Left lobe of liver (tissue), 2 donors: Measurements from ENCODE around the gene DCHS1. TPM values are rescaled to one million over a fixed set of nuclear protein-coding genes. Genes with fewer than 3 reads are reported as not detected.

ENCODE experiments used
- ATAC-seq: fragments of 200-7000 bp; cut with Tn5 transposase; one replicate; pipeline ENCODE4 v1.9.1; 2020; ENCODE audit warnings: mild to moderate bottlenecking, moderate library complexity
- DNase-seq: peaks from one replicate; pipeline ENCODE4 v3.0.0-alpha.2; 2020; ENCODE audit warnings: low spot score
- total RNA-seq: library from RNA; stranded (reverse); gene quantifications from one replicate; pipeline ENCODE4 v1.2.1, GENCODE V29; 2021
- donor health status: DM: no; HTN: no; CAD: no; lungs with moderate emphysema.
- donor health status: DM: no; HTN: yes; CAD: no.

DCHS1 gene
- total RNA-seq, 1 donor from 2014 or later: 2.5 TPM

GRCh38 chr11:6628526-6628925 is 27.1 kb downstream of the DCHS1 start:
- ATAC-seq (no peak), DNase-seq (peak; percentile 33)

DNA sequence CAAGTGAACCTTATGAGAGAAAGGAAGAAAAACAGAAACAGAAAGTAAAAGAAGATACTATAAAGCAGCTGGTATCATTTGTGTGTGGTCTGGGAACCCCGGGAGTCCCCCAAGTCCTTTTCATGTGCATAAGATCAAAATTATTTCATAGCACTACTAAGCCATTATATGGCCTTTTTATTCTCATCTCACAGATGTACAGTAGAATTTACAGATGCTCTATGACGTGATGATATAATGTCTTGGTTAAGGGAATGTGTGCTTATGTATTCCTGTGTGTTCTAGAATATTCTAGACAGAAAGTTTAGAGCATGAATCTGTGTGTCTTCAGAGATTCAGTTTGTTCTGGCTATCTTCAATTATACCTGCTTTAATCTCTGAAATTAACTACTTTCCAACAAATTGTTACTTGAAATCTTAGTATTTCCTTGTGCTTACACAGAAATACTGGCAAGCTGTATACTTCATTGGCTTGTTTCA is 27.8 kb downstream of the DCHS1 start:
- ATAC-seq (no peak), DNase-seq (no peak)

- DNase-seq (peak; percentile 40), ATAC-seq (no peak)
Measured at GRCh38 chr11:6626971-6627761, 28.4 kb downstream of the DCHS1 start.

DNA sequence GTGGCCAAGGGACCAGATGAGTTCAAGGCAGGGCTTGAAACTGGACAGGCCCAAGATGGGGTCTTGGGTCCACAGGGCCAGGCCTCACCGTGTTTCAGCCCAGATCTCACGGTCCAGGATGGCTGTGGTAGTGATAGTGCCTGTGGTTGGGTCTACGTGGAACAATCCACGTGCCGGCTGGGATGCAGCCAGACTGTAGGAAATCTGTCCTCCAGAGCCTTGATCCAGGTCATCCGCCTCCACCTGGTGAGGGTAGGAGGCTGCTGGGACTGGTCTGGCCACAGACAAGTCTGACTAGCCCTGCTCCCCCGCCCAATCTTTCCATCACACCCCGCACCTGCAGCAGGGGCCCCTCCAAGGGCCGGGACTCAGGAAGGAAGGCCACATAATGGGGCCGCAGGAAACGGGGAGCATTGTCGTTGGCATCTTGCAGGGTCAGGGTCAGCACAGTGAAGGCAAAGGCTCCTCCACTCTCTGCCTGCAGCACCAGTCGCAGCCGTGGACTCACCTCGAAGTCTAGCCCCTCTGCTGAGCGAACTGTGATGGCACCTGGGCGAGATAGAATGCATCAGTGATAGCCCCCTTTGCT is 29.7 kb downstream of the DCHS1 start:
- ATAC-seq: no peak
- no peak for DNase-seq

DNA sequence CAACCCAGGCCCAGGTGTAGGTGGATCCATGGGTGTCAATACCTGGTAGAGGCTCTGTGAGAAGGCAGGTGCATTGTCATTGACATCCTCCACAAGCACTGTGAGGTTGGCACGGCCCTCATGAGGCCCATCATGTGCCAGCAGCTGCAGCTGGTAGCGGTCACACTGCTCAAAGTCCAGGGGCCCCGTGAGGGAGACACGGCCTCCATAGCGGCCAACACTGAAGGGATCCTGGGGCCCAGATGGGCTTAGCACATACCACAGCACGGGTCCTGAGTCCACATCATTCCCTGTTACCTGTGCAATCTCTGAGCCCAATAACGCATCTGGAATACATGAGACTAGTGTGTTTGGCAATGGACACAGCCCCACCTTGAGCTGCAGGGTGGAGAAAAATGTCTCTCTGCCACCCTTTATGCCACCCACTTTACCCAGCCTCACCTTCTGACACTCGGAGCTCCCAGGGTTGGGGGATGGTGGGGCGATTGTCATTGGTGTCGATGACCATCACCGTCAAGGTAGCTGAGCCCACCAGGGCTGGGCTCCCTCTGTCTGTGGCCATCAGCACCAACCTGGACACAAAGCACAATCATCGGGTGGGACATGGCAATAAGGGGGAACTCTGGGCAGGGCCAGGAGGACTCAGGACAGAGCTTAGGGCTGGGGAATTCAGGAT is 30.3 kb downstream of the DCHS1 start:
- no peak for ATAC-seq
- no peak for DNase-seq

DNA sequence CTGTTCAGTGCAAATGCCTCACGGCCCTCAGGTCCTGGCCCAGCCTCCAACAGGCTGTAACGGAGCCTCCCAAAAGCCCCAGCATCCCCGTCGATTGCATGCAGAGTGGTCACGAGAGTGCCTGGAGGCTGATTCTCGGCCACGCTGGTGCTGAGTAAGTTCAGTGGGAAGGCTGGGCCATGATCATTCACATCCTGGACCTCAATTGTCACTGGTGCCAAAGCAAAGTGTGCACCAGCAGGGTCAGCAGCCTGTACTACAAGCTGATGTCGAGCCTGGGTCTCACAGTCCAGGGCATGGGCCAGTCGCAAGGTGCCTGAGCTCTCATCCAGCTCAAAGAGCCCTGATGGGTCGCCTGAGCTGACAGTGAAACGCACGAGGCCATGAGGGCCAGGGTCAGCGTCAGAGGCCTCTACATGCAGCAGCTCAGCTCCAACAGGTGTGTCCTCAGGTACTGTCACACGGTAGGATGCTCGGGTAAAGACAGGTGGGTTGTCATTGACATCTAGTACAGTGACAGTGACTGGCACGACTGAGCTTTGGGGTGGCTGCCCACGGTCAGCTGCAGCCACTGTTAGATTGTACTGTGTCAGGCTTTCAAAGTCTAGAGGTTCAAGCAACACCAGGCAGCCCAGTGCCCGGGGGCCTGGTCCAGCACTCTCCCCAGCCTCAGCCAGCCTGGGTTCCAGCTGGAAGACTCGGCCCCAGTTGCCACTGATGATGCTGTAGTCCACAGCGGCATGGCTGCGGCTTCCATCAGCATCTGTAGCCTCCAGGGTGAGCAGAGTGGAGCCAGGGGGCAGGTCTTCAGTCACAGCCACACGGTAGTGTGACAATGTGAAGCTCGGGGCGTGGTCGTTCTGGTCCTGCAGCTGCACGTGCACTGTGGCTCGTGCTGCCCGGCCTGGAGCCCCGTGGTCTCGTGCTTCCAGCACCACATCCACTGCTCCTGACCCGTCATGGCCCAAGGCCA is 31.9 kb downstream of the DCHS1 start:
- no peak for DNase-seq
- no peak for ATAC-seq

DNA sequence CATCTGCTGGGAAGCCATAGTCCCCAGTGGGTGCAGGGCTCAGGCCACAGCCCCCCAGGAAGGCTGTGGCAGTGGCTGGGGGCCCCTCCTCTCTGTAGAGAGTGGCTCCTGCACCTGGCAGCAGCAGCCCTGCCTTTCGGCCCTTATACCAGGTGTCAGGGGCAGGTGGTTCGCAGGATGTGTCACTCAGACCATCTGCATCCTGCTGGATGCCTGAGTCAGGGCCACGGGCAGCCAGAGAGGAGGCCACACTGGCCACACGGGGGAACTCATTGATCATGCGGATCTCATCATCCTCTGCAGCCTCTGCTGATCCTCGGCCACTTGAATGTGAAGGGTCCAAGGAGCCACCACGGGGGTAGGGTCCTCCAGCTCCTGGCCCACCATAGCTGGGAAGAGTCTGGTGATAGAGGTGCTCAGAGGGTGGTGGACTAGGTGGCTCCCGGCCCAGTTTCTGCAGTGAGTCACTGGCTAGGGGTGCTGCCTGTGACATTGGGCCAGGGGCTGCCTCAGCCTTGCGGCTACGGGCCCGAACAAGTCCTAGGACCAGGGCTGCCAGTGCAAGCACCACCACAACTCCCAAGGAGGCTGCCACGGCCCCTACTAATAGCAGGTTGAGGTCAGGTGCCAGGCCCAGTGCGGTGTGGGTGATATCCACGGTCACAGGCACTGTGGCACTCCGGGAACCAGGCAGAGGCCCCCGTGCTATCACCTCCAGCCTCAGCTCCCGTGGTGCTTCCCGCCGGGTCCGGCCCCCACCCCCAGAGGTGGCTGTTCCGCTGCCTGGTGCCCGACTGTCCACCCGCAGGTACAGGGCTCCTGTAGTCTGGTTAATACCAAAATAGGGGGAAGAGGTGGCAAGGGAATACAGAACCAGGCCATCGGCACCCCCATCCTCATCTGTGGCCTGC is 33.1 kb downstream of the DCHS1 start:
- DNase-seq: no peak
- no peak for ATAC-seq

DNA sequence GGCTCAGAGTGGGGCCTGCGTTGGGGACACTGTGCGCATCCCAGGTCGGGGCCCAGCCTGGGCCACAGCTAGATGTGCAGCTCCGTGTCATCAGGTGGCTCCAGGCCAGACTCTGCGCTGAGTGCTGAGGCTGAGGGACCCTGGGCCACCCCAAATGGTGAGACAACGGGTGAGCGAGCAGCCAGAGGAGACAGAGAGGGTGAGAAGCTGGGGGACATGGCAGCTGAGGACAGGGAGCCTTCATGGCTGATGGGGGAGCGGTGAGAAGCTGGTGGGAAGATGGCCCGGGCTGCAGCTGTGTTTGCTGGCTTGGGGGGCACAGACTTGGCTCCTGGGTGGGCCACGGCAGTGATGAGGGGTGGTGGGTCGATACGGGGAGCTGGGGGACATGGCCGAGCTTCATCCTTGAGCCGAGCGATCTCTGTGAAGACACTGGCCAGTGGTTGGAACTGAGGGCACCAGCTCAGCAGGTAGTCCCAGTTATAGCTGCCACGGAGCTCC is 33.8 kb downstream of the DCHS1 start:
- DNase-seq (no peak), ATAC-seq (no peak)

DNA sequence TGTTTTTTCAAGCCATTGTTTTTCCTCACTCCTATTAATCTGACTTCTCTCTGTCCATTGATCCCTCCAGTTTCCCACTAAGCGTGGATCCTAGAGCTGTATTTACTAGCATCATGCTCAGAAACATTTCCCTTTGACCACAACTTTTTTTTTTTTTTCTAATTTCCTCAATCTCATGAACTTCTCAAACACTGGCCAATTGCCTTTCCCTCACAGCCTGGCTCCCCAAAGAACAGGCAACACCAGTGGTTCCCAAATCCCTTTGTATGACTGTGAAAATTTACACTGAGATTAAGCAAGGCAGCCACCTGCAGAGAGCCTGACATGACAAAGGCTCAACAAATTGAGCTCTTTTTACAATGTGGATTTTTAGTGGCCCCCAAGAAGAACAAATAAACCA is 35.0 kb downstream of the DCHS1 start:
- no peak for ATAC-seq
- DNase-seq: no peak

GRCh38 chr11:6619004-6619745 is 36.4 kb downstream of the DCHS1 start, which contains the start of gene TPP1:
Gene TPP1, minus strand, starts transcription at chr11:6619422. Its CDS starts 22 bp downstream, at chr11:6619400.
- ATAC-seq: peak; percentile 97
- DNase-seq: peak; percentile 92

- DNase-seq (no peak), ATAC-seq (peak; percentile 15)
Measured at GRCh38 chr11:6618117-6619003, 37.2 kb downstream of the DCHS1 start.

DNA sequence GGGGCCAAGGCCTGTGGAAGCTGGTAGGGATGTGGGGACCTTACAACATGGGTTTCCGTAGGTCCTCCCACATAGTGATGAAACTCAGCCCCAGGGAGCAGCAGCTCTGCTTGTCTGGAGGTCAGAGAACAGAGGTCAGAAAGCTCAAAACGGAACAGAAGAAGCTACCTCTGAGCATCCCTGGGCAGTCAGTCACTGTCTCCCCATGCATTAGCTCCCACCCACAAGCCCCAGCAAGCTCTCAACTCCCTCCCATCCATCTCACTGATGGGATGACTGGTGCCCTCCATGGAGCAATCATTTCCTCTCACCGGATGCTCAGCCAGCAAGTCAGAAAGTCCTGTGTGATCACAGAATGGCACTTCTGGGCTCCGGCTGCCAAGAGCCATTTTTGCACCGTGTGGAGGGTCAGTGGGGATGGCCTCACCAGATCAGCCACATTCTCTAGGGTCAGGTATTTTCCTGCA is 38.3 kb downstream of the DCHS1 start:
- ATAC-seq (no peak), DNase-seq (no peak)

DNA sequence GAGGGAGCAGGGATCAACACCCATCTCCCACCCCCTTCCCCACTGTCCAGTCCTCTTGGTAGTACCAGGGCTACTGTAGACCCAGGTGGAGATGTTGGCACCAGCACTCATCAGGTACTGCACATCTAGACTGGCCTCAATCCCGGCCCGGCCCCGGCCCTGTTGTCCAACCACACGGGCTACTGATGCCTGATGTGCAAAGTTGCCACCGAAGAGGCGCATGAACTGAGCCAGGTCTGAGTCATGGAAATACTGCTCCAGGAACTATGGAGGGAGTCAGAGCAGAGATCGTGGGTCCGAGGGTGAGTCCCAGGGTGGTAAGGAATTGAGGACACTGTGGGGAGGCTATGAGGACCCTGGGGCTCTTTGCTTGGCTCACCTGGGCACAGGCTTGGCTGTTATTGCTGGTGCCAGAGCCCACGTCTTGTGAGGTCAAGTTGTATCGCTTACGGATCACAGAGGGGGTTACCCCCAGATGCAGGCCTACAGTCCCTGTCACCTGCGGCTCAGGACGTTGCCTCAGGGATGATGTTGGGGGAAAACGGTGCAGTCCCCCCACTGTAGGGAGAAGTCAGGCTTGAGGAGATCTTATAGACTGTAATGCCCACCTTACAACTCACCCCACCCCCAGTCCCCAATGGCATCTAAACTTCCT is 38.9 kb downstream of the DCHS1 start:
- ATAC-seq: no peak
- DNase-seq: no peak

GRCh38 chr11:6615882-6616585 is 39.6 kb downstream of the DCHS1 start:
- ATAC-seq (no peak), DNase-seq (no peak)

GRCh38 chr11:6615046-6615445 is 40.6 kb downstream of the DCHS1 start:
- ATAC-seq (no peak), DNase-seq (no peak)

- DNase-seq (no peak), ATAC-seq (no peak)
Measured at GRCh38 chr11:6614446-6614845, 41.2 kb downstream of the DCHS1 start.
